Astrocyte (in vitro differentiated cells and primary cell): Measurements from ENCODE around the gene DDIT4. TPM values are rescaled to one million over a fixed set of nuclear protein-coding genes. Genes with fewer than 3 reads are reported as not detected.

Experiments
- DNase-seq: peaks from one replicate; pipeline ENCODE4 v3.0.0-alpha.2; 2010; ENCODE audit warnings: low read depth
- FAIRE-seq: peaks from 2 replicates; lab custom pipeline; 2011; peaks lifted over from hg19 to GRCh38; lab: Jason Lieb, UNC
- H2AFZ ChIP-seq: 2 replicates; pipeline ENCODE4 v1.6.0; 2012; ENCODE audit warnings: low read depth, low read length, inconsistent platforms
- H3K27ac ChIP-seq: 2 replicates; pipeline ENCODE4 v1.5.1; 2011; ENCODE audit warnings: low read depth, low read length, inconsistent platforms
- H3K27me3 ChIP-seq: 2 replicates; pipeline ENCODE4 v1.6.0; 2011; ENCODE audit warnings: low read length, inconsistent platforms; ENCODE audit not compliant: insufficient read depth
- H3K36me3 ChIP-seq: 2 replicates; pipeline ENCODE4 v1.5.1; 2011; ENCODE audit warnings: low read length, inconsistent platforms; ENCODE audit not compliant: insufficient read depth
- H3K4me1 ChIP-seq: 2 replicates; pipeline ENCODE4 v1.5.1; 2011; ENCODE audit warnings: low read length, inconsistent platforms; ENCODE audit not compliant: insufficient read depth
- H3K4me2 ChIP-seq: 2 replicates; pipeline ENCODE4 v1.6.0; 2012; ENCODE audit warnings: low read length, inconsistent platforms
- H3K4me3 ChIP-seq: 2 replicates; pipeline ENCODE4 v1.5.1; 2011; ENCODE audit warnings: low read depth, mild to moderate bottlenecking, low read length, inconsistent platforms; ENCODE audit not compliant: insufficient read depth
- H3K79me2 ChIP-seq: 2 replicates; pipeline ENCODE4 v1.6.0; 2012; ENCODE audit warnings: mild to moderate bottlenecking, low read length, inconsistent platforms; ENCODE audit not compliant: insufficient read depth
- H3K9ac ChIP-seq: 2 replicates; pipeline ENCODE4 v1.6.0; 2012; ENCODE audit warnings: mild to moderate bottlenecking, low read length, inconsistent platforms
- H3K9me3 ChIP-seq: 2 replicates; pipeline ENCODE4 v1.5.1; 2012; ENCODE audit warnings: low read depth, mild to moderate bottlenecking, low read length, inconsistent platforms; ENCODE audit not compliant: insufficient read depth
- H4K20me1 ChIP-seq: 2 replicates; pipeline ENCODE4 v1.6.0; 2012; ENCODE audit warnings: low read length, inconsistent platforms; ENCODE audit not compliant: insufficient read depth
- H3K27ac Mint-ChIP-seq: one replicate; pipeline ENCODE4 v1.8.0; 2021; ENCODE audit warnings: mild to moderate bottlenecking, mixed read lengths; ENCODE audit not compliant: unreplicated experiment
- H3K27me3 Mint-ChIP-seq: one replicate; pipeline ENCODE4 v1.8.0; 2021; ENCODE audit warnings: low read depth, mixed read lengths; ENCODE audit not compliant: unreplicated experiment
- H3K36me3 Mint-ChIP-seq: one replicate; pipeline ENCODE4 v1.8.0; 2021; ENCODE audit warnings: low read depth, mixed read lengths; ENCODE audit not compliant: unreplicated experiment
- H3K4me1 Mint-ChIP-seq: one replicate; pipeline ENCODE4 v1.8.0; 2021; ENCODE audit warnings: low read depth, mixed read lengths; ENCODE audit not compliant: unreplicated experiment
- H3K4me3 Mint-ChIP-seq: one replicate; pipeline ENCODE4 v1.8.0; 2021; ENCODE audit warnings: mild to moderate bottlenecking, moderate library complexity, mixed read lengths; ENCODE audit not compliant: unreplicated experiment
- H3K9me3 Mint-ChIP-seq: one replicate; pipeline ENCODE4 v1.8.0; 2021; ENCODE audit warnings: mild to moderate bottlenecking, mixed read lengths; ENCODE audit not compliant: unreplicated experiment
- CTCF ChIP-seq: IDR thresholded peaks from 2 replicates; pipeline ENCODE4 v1.5.1; 2011; ENCODE audit warnings: low read depth, mild to moderate bottlenecking, inconsistent platforms, low read length, moderate library complexity; ENCODE audit not compliant: insufficient read depth
- EZH2 ChIP-seq: IDR thresholded peaks from 2 replicates; pipeline ENCODE4 v1.6.1; 2012; ENCODE audit warnings: mild to moderate bottlenecking, low read length, inconsistent platforms; ENCODE audit not compliant: insufficient read depth
- total RNA-seq: library from RNA; stranded (reverse); gene quantifications from 2 replicates; pipeline ENCODE4 v1.2.1, GENCODE V29; 2021

DDIT4 gene
- total RNA-seq, 1 donor from 2014 or later, result 244 TPM

- H3K4me1 Mint-ChIP-seq, result no peaks in the 10 kb centered on the region
- H3K4me3 ChIP-seq, result no peak overlapping the region
- H3K27ac ChIP-seq, result no peak overlapping the region
- H3K4me1 ChIP-seq, result no peaks in the 10 kb centered on the region
- H3K9me3 Mint-ChIP-seq, result no peaks in the 10 kb centered on the region
- no peak for TF ChIP-seq CTCF
- H3K79me2 ChIP-seq, result no peaks in the 10 kb centered on the region
- H3K36me3 Mint-ChIP-seq, result peaks cover 13% of the 10 kb centered on the region
- no peaks in the 10 kb centered on the region for H3K27me3 Mint-ChIP-seq
- no peak overlapping the region for H3K9ac ChIP-seq
- H3K27ac Mint-ChIP-seq, result no peak overlapping the region
- DNase-seq (no peak), FAIRE-seq (no peak)
- H3K4me2 ChIP-seq, result no peak overlapping the region
- H3K4me3 Mint-ChIP-seq, result no peak overlapping the region
- H3K27me3 ChIP-seq, result no peaks in the 10 kb centered on the region
- H2AFZ ChIP-seq, result no peak overlapping the region
- H4K20me1 ChIP-seq, result peaks cover 5% of the 10 kb centered on the region
- H3K36me3 ChIP-seq, result peaks cover 2% of the 10 kb centered on the region
- no peaks in the 10 kb centered on the region for H3K9me3 ChIP-seq
Measured at GRCh38 chr10:72233621-72234020, 40.1 kb upstream of the DDIT4 start.

GRCh38 chr10:72234560-72235095 lies 39.1 kb upstream of the DDIT4 start:
- DNase-seq (no peak), FAIRE-seq (no peak)
- Histone ChIP-seq H3K27ac (no peak overlapping the region), H3K4me1 (no peaks in the 10 kb centered on the region), H3K4me2 (no peak overlapping the region), H3K27me3 (no peaks in the 10 kb centered on the region), H2AFZ (no peak overlapping the region), H4K20me1 (peaks cover under 1% of the 10 kb centered on the region), H3K9ac (no peak overlapping the region), H3K79me2 (no peaks in the 10 kb centered on the region), H3K4me3 (no peak overlapping the region), H3K36me3 (peaks cover 2% of the 10 kb centered on the region), H3K9me3 (no peaks in the 10 kb centered on the region)
- H3K4me3 Mint-ChIP-seq, result no peak overlapping the region
- H3K27ac Mint-ChIP-seq, result no peak overlapping the region
- H3K36me3 Mint-ChIP-seq, result peaks cover 13% of the 10 kb centered on the region
- no peaks in the 10 kb centered on the region for H3K9me3 Mint-ChIP-seq
- H3K27me3 Mint-ChIP-seq, result no peaks in the 10 kb centered on the region
- TF ChIP-seq CTCF, result no peak
- TF ChIP-seq EZH2, result no peak
- H3K4me1 Mint-ChIP-seq, result peaks cover 2% of the 10 kb centered on the region

- Histone ChIP-seq H3K27ac (no peak overlapping the region), H3K4me1 (no peaks in the 10 kb centered on the region), H3K27me3 (no peaks in the 10 kb centered on the region), H2AFZ (no peak overlapping the region), H4K20me1 (no peaks in the 10 kb centered on the region), H3K36me3 (peaks cover 2% of the 10 kb centered on the region), H3K9me3 (no peaks in the 10 kb centered on the region), H3K79me2 (no peaks in the 10 kb centered on the region), H3K4me3 (no peak overlapping the region), H3K9ac (no peak overlapping the region), H3K4me2 (no peak overlapping the region)
- TF ChIP-seq EZH2 (no peak), CTCF (no peak)
- Mint-ChIP-seq H3K4me3 (peak overlapping the region; percentile 3), H3K27me3 (no peaks in the 10 kb centered on the region), H3K4me1 (peaks cover 3% of the 10 kb centered on the region), H3K27ac (no peak overlapping the region), H3K9me3 (no peaks in the 10 kb centered on the region), H3K36me3 (peaks cover 13% of the 10 kb centered on the region)
- FAIRE-seq (no peak), DNase-seq (no peak)
Measured at GRCh38 chr10:72235544-72236279, 38.0 kb upstream of the DDIT4 start.
